Endothelial cell of umbilical vein (primary cell): ENCODE results near the gene TFG.
A peak's percentile ranks its signal among the peaks of the same experiment; 100 is the strongest.

Experiments
- CTCF ChIP-seq, 2 donors: IDR thresholded peaks; 1 replicate in 1 of 2; 2 replicates in 1 of 2; pipeline ENCODE4 v1.5.1; 2011; ENCODE audit warnings: low read length in 2 of 2, mild to moderate bottlenecking in 2 of 2, moderate library complexity in 2 of 2, control low read depth in 1 of 2, inconsistent platforms in 1 of 2, low read depth in 1 of 2; ENCODE audit not compliant: insufficient read depth in 1 of 2; ENCODE audit errors: extremely low read depth in 1 of 2
- FOS ChIP-seq: IDR thresholded peaks from 2 replicates; pipeline ENCODE4 v1.6.1; 2011; ENCODE audit warnings: mild to moderate bottlenecking, low read length, moderate library complexity, borderline replicate concordance; ENCODE audit not compliant: insufficient read depth
- POLR2A ChIP-seq: IDR thresholded peaks from 2 replicates; pipeline ENCODE4 v1.6.1; 2012; ENCODE audit warnings: low read depth, mild to moderate bottlenecking, control low read depth, low read length

GRCh38 chr3:100708989-100709841, at the start of gene TFG:
- no peak for TF ChIP-seq CTCF (IDR thresholded peaks at IDR 0.05; ENCODE audit: extremely low read depth in 1 of 2, insufficient read depth in 1 of 2, low read depth in 1 of 2, low read length in 2 of 2)
- TF ChIP-seq POLR2A: peak; percentile 61
- no peak for TF ChIP-seq FOS
